GM12878 (cell line): ENCODE measurements around the gene ANKDD1A. TPM values are rescaled to one million over a fixed set of nuclear protein-coding genes. Genes with fewer than 3 reads are reported as not detected.

Experiments
- ATAC-seq: fragments of 200-7000 bp; cut with Tn5 transposase; 3 replicates; pipeline ENCODE4 v1.9.1; 2020; ENCODE audit warnings: mild to moderate bottlenecking, moderate library complexity
- BruUV-seq: library from RNA; stranded (reverse); fragments of 400-500 nt; replicated peaks from 2 replicates; lab custom pipeline; 2021; lab: Mats Ljungman, UMichigan
- CTCF ChIA-PET: fragments of 300-600 bp; sonication (Branson Sonifier 250); formaldehyde crosslinking; extraction: SDS; loops from one replicate; lab custom pipeline; 2021; ENCODE audit warnings: inconsistent platforms; lab: Yijun Ruan, JAX
- POLR2A ChIA-PET: fragments of 350-600 bp; formaldehyde crosslinking; extraction: SDS; loops from one replicate; lab custom pipeline; 2021; ENCODE audit warnings: inconsistent platforms; lab: Charles Lee
- RAD21 ChIA-PET: fragments of 300-600 bp; sonication (Branson Sonifier 250); formaldehyde crosslinking; loops from one replicate; lab custom pipeline; 2023; ENCODE audit warnings: antibody characterized with exemption; ENCODE audit not compliant: unreplicated experiment; lab: Charles Lee
- SMC1A ChIA-PET: fragments of 300-600 bp; sonication (Branson Sonifier 250); formaldehyde crosslinking; loops from one replicate; lab custom pipeline; 2023; ENCODE audit not compliant: unreplicated experiment, uncharacterized antibody; lab: Charles Lee
- DNase-seq: peaks from one replicate; pipeline ENCODE4 v3.0.0-alpha.2; 2011; ENCODE audit warnings: low read depth, low spot score
- FAIRE-seq: peaks from 3 replicates; lab custom pipeline; 2011; peaks lifted over from hg19 to GRCh38; lab: Jason Lieb, UNC
- H2AFZ ChIP-seq: 2 replicates; pipeline ENCODE4 v1.6.0; 2011; ENCODE audit warnings: low read depth, low read length, control low read depth; ENCODE audit not compliant: control insufficient read depth
- H3K27ac ChIP-seq: 2 replicates; pipeline ENCODE4 v1.5.1; 2011; ENCODE audit warnings: control low read depth; ENCODE audit not compliant: control insufficient read depth, insufficient read depth
- H3K27me3 ChIP-seq, 2 experiments: replicated peaks in 1 of 2; 2 replicates each; pipeline versions ENCODE4 v1.6.0 to v1.6.1; 2011; ENCODE audit warnings: low read length in 1 of 2; ENCODE audit not compliant: control insufficient read depth in 2 of 2, insufficient read depth in 2 of 2
- H3K36me3 ChIP-seq, 2 experiments: 2 replicates each; pipeline ENCODE4 v1.5.1; 2011; ENCODE audit warnings: low read length in 1 of 2; ENCODE audit not compliant: control insufficient read depth in 2 of 2, insufficient read depth in 2 of 2
- H3K4me1 ChIP-seq: 2 replicates; pipeline ENCODE4 v1.6.1; 2011; ENCODE audit warnings: mild to moderate bottlenecking, low read length, moderate library complexity, mixed read lengths; ENCODE audit not compliant: control insufficient read depth, insufficient read depth
- H3K4me2 ChIP-seq: 2 replicates; pipeline ENCODE4 v1.6.0; 2011; ENCODE audit warnings: control low read depth; ENCODE audit not compliant: control insufficient read depth, insufficient read depth
- H3K4me3 ChIP-seq: fragments of 200-600 bp; sonication (generic); 2 replicates; pipeline ENCODE4 v1.5.1; 2016
- H3K79me2 ChIP-seq: 2 replicates; pipeline ENCODE4 v1.6.0; 2011; ENCODE audit warnings: low read length; ENCODE audit not compliant: control insufficient read depth, insufficient read depth
- H3K9ac ChIP-seq: 2 replicates; pipeline ENCODE4 v1.8.0; 2011; ENCODE audit warnings: low read length, control low read depth, mixed read lengths; ENCODE audit not compliant: control insufficient read depth, insufficient read depth
- H3K9me3 ChIP-seq: replicated peaks from 3 replicates; pipeline ENCODE4 v1.5.1; 2011; ENCODE audit warnings: mild to moderate bottlenecking, low read length; ENCODE audit not compliant: control insufficient read depth, insufficient read depth
- H4K20me1 ChIP-seq: 2 replicates; pipeline ENCODE4 v1.6.0; 2011; ENCODE audit not compliant: control insufficient read depth, insufficient read depth
- BACH1 ChIP-seq: fragments of 450-650 bp; IDR thresholded peaks from 2 replicates; pipeline ENCODE4 v1.6.1; 2017; ENCODE audit warnings: mild to moderate bottlenecking, borderline replicate concordance
- BCLAF1 ChIP-seq: fragments of 450-650 bp; IDR thresholded peaks from 2 replicates; pipeline ENCODE4 v1.6.1; 2017; ENCODE audit warnings: antibody characterized with exemption, mild to moderate bottlenecking, moderate library complexity
- BHLHE40 ChIP-seq, 2 experiments: fragments of 450-650 bp in 1 of 2; IDR thresholded peaks; 2 replicates each; pipeline ENCODE4 v1.6.1; 2011 to 2017; ENCODE audit warnings: low read depth in 2 of 2, borderline replicate concordance in 1 of 2, improper control_type of control experiment in 1 of 2, low read length in 1 of 2, mild to moderate bottlenecking in 1 of 2
- CHD2 ChIP-seq: IDR thresholded peaks from 2 replicates; pipeline ENCODE4 v1.6.1; 2011; ENCODE audit warnings: low read depth, low read length, improper control_type of control experiment, borderline replicate concordance
- ESRRA ChIP-seq: IDR thresholded peaks from 2 replicates; pipeline ENCODE4 v1.6.1; 2012; ENCODE audit warnings: mild to moderate bottlenecking, low read length, improper control_type of control experiment
- EZH2 ChIP-seq: IDR thresholded peaks from 2 replicates; pipeline ENCODE4 v1.6.1; 2012; ENCODE audit warnings: low read depth, mild to moderate bottlenecking, control low read depth, inconsistent platforms, low read length, borderline replicate concordance; ENCODE audit not compliant: control insufficient read depth
- GATAD2B ChIP-seq: fragments of 450-650 bp; conservative IDR thresholded peaks from 2 replicates; pipeline ENCODE4 v1.6.1; 2017; ENCODE audit warnings: low read depth, mild to moderate bottlenecking, moderate library complexity
- MEF2A ChIP-seq: IDR thresholded peaks from 2 replicates; pipeline ENCODE4 v1.6.1; 2011; ENCODE audit warnings: low read depth, mild to moderate bottlenecking, low read length, moderate library complexity; ENCODE audit not compliant: insufficient read depth
- MYB ChIP-seq: fragments of 150-350 bp; IDR thresholded peaks from 2 replicates; pipeline ENCODE4 v1.6.1; 2014; ENCODE audit warnings: mild to moderate bottlenecking, low read depth, low read length, borderline replicate concordance
- POLR2AphosphoS2 ChIP-seq: IDR thresholded peaks from 2 replicates; pipeline ENCODE4 v1.6.1; 2011; ENCODE audit warnings: low read depth, mild to moderate bottlenecking, low read length, improper control_type of control experiment, moderate library complexity
- RCOR1 ChIP-seq: conservative IDR thresholded peaks from 2 replicates; pipeline ENCODE4 v1.6.1; 2012; ENCODE audit warnings: low read depth, low read length, improper control_type of control experiment
- RELA ChIP-seq: fragments of 450-650 bp; IDR thresholded peaks from 2 replicates; pipeline ENCODE4 v1.8.0; 2014; ENCODE audit warnings: borderline replicate concordance; ENCODE audit not compliant: partially characterized antibody
- STAT3 ChIP-seq: IDR thresholded peaks from 2 replicates; pipeline ENCODE4 v1.6.1; 2011; ENCODE audit warnings: low read depth, low read length, improper control_type of control experiment
- ZNF622 ChIP-seq: fragments of 450-650 bp; IDR thresholded peaks from 2 replicates; pipeline ENCODE4 v1.6.1; 2017; ENCODE audit warnings: mild to moderate bottlenecking, inconsistent platforms
- WGBS: methylation state at CpG from one replicate; pipeline ENCODE4 v1.1.6; 2016; ENCODE audit warnings: low lambda C conversion rate; ENCODE audit not compliant: insufficient replicate concordance, insufficient coverage; ENCODE audit errors: missing lambda C conversion rate; 5-methylcytosine and 5-hydroxymethylcytosine counted together
- in situ Hi-C: fragments of 300-500 bp; cut with MboI; formaldehyde crosslinking; loops from 9 replicates; pipeline ENCODE4 v1.14.3; 2018; ENCODE audit warnings: mixed read lengths
- intact Hi-C: fragments of 100-400 bp; cut with micrococcal nuclease; formaldehyde crosslinking; loops from one replicate; pipeline ENCODE4 v1.14.2; 2022; ENCODE audit not compliant: unreplicated experiment
- polyA plus RNA-seq, 11 experiments: library from polyadenylated mRNA; depleted of rRNA in 4 of 11; unstranded in 6 of 11; stranded (reverse) in 5 of 11; fragments of >200 nt; fragmentation: Nextera tagmentation in 4 of 11; fragmentation: Illumina TruSeq in 1 of 11; extraction: Ambion mirVana in 4 of 11; extraction: Trizol in 1 of 11; gene quantifications; 1 replicate in 1 of 11; 2 replicates in 10 of 11; pipeline versions ENCODE4 v1.2.1 to v1.2.3, GENCODE V29; 2011 to 2016; ENCODE audit warnings: inconsistent platforms in 2 of 11, missing spikeins in 2 of 11, low read depth in 1 of 11
- total RNA-seq, 4 experiments: library from RNA; depleted of rRNA in 3 of 4; stranded (reverse); fragments of >200 nt in 3 of 4; fragmentation: Illumina TruSeq in 1 of 4; extraction: Trizol in 1 of 4; gene quantifications; 2 replicates each; pipeline versions ENCODE4 v1.2.1 to v1.2.3, GENCODE V29; 2013 to 2021
- TF ChIP-seq, protein P1 (sequence below): fragments of 450-650 bp; formaldehyde crosslinking; IDR thresholded peaks from 2 replicates; pipeline ENCODE4 v1.4.0; 2020; ENCODE audit warnings: mild to moderate bottlenecking, moderate library complexity

ANKDD1A gene
- total and polyA plus RNA-seq, 10 of the 15 experiments (the other 5 are each of a cell fraction or from before 2014, with no cell fraction given), result 1.5 to 6.6 (median 4.1) TPM

DNA sequence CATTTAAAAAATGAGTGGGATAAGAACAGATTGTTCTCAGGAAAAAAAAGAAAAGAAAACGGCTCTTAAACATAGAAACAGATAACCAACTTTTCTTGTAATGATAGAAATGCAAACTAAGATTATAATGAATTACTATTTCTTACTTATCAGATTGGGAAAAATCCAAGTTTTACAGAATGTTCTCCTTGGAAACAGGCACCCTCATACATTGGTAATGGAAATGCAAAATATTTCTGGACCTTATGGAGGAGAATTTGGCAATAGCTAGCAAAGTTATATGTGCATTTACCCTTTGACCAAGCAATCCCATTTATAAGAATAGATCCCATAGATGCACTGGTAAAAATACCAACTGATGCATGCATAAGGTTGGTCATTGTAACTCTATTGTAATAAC lies 3.7 kb upstream of the ANKDD1A start:
- Histone ChIP-seq H4K20me1 (no peaks in the 10 kb centered on the region), H3K9me3 (no peaks in the 10 kb centered on the region), H3K79me2 (no peaks in the 10 kb centered on the region), H2AFZ (no peak overlapping the region), H3K4me2 (no peak overlapping the region), H3K4me3 (no peak overlapping the region), H3K36me3 (no peaks in the 10 kb centered on the region), H3K4me1 (peaks cover 17% of the 10 kb centered on the region), H3K9ac (no peak overlapping the region), H3K27ac (no peak overlapping the region), H3K27me3 (no peaks in the 10 kb centered on the region)
- RAD21 ChIA-PET, result no interaction called here
- FAIRE-seq (no peak), ATAC-seq (no peak), DNase-seq (no peak)
- BruUV-seq, result no TSS peak
- CTCF ChIA-PET, result interaction anchor here (0.6 to 8.0 kb wide), 6 partner anchors 14 to 176 kb away, joined by 3 to 91 read pairs (median 8); no protein-coding TSS in a partner anchor
- in situ Hi-C loops, result loop anchor here (5.0 kb wide), 1 partner anchor 176 kb away; no protein-coding TSS in a partner anchor
- TF ChIP-seq STAT3, result no peak
- TF ChIP-seq MYB, result no peak
- no peak for TF ChIP-seq RELA
- no peak for TF ChIP-seq POLR2AphosphoS2
- no peak for TF ChIP-seq BCLAF1
- TF ChIP-seq BACH1, result no peak
- no peak for TF ChIP-seq EZH2
- TF ChIP-seq ZNF622, result no peak
- no peak for TF ChIP-seq MEF2A
- no peak for TF ChIP-seq RCOR1
- TF ChIP-seq CHD2, result no peak
- TF ChIP-seq BHLHE40 (IDR thresholded peaks at IDR 0.05; ENCODE audit: borderline replicate concordance in 1 of 2, low read depth in 2 of 2, low read length in 1 of 2), result no peak
- TF ChIP-seq, protein P1, sequence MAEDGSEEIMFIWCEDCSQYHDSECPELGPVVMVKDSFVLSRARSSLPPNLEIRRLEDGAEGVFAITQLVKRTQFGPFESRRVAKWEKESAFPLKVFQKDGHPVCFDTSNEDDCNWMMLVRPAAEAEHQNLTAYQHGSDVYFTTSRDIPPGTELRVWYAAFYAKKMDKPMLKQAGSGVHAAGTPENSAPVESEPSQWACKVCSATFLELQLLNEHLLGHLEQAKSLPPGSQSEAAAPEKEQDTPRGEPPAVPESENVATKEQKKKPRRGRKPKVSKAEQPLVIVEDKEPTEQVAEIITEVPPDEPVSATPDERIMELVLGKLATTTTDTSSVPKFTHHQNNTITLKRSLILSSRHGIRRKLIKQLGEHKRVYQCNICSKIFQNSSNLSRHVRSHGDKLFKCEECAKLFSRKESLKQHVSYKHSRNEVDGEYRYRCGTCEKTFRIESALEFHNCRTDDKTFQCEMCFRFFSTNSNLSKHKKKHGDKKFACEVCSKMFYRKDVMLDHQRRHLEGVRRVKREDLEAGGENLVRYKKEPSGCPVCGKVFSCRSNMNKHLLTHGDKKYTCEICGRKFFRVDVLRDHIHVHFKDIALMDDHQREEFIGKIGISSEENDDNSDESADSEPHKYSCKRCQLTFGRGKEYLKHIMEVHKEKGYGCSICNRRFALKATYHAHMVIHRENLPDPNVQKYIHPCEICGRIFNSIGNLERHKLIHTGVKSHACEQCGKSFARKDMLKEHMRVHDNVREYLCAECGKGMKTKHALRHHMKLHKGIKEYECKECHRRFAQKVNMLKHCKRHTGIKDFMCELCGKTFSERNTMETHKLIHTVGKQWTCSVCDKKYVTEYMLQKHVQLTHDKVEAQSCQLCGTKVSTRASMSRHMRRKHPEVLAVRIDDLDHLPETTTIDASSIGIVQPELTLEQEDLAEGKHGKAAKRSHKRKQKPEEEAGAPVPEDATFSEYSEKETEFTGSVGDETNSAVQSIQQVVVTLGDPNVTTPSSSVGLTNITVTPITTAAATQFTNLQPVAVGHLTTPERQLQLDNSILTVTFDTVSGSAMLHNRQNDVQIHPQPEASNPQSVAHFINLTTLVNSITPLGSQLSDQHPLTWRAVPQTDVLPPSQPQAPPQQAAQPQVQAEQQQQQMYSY (CRISPR knock-in tag), result no peak
- TF ChIP-seq GATAD2B, result no peak
- no peak for TF ChIP-seq ESRRA
- intact Hi-C loops, result no loop called here
- SMC1A ChIA-PET, result interaction anchor here (0.6 to 8.1 kb wide), 5 partner anchors 98 to 199 kb away, joined by 3 to 42 read pairs (median 3); no protein-coding TSS in a partner anchor
- WGBS, result 35% methylated on average over 1 of the region's 1 CpG
- POLR2A ChIA-PET, result interaction anchor here (0.6 to 1.0 kb wide), 4 partner anchors 13 to 189 kb away, joined by 3 to 5 read pairs (median 4); no protein-coding TSS in a partner anchor
